Esophagus muscularis mucosa (tissue), 3 donors: ENCODE data around the gene GABRR1.

Source experiments
- CTCF ChIP-seq, 3 experiments: fragments of 200-600 bp in 2 of 3; fragments of 450-650 bp in 1 of 3; sonication (generic) in 2 of 3; IDR thresholded peaks; one replicate each; pipeline ENCODE4 v1.5.1; 2017 to 2019; ENCODE audit warnings: antibody characterized with exemption in 3 of 3, mild to moderate bottlenecking in 2 of 3, moderate library complexity in 1 of 3
- POLR2A ChIP-seq: fragments of 450-650 bp; IDR thresholded peaks from one replicate; pipeline ENCODE4 v1.6.1; 2017; ENCODE audit warnings: antibody characterized with exemption, moderate library complexity, mild to moderate bottlenecking, low read depth
- POLR2AphosphoS5 ChIP-seq, 2 donors: sonication (generic); formaldehyde crosslinking; IDR thresholded peaks; one replicate each; pipeline ENCODE4 v1.6.1; 2017; ENCODE audit warnings: antibody characterized with exemption in 2 of 2

- TF ChIP-seq CTCF (IDR thresholded peaks at IDR 0.05) (no peak), POLR2A (no peak), POLR2AphosphoS5 (IDR thresholded peaks at IDR 0.05) (no peak)
These were observed 79.0 kb downstream of the GABRR1 start for GRCh38 chr6:89138173-89138572.
